ENCODE results near the gene TBL1X. TPM values are rescaled to one million over a fixed set of nuclear protein-coding genes. Genes with fewer than 3 reads are reported as not detected.
A peak's percentile ranks its signal among the peaks of the same experiment; 100 is the strongest.

TBL1X gene
- total and polyA plus RNA-seq, 2 of the 8 experiments (the other 6 are each of a cell fraction or from before 2014, with no cell fraction given) = 13.3 to 25.6 TPM

GRCh38 chrX:9482837-9483236 lies 18.0 kb downstream of the TBL1X start:
- Histone ChIP-seq H3K27ac (ENCODE audit: low read depth, low read length) (no peak overlapping the region), H3K79me2 (ENCODE audit: control insufficient read depth in 1 of 2, insufficient read depth in 2 of 2, low read length in 2 of 2) (peaks cover 0 to 42% of the 10 kb centered on the region in 2 experiments; a peak in 2 of 4 replicates), H2BK12ac (ENCODE audit: low read depth, low read length) (no peak overlapping the region), H3K4me1 (replicated peaks in 1 of 4; ENCODE audit: control insufficient read depth in 3 of 4, insufficient read depth in 4 of 4, low read length in 3 of 4) (no peaks in the 10 kb centered on the region; a peak in 2 of 7 replicates), H4K91ac (replicated peaks; ENCODE audit: insufficient read length, low read length) (no peak overlapping the region), H3K23ac (ENCODE audit: insufficient read length) (no peak overlapping the region), H2AFZ (ENCODE audit: low read length) (no peak overlapping the region), H3K18ac (ENCODE audit: extremely low read depth, low read length) (no peak overlapping the region), H4K20me1 (replicated peaks in 1 of 2; ENCODE audit: control insufficient read depth in 1 of 2, insufficient read depth in 2 of 2, low read length in 2 of 2) (peaks cover 0 to 1% of the 10 kb centered on the region in 2 experiments), H3K9ac (replicated peaks in 1 of 4; ENCODE audit: extremely low read depth in 1 of 4, low read depth in 3 of 4, low read length in 3 of 4) (no peak overlapping the region), H3K4me3 (ENCODE audit: extremely low read depth in 1 of 4, insufficient read depth in 2 of 4, low read depth in 3 of 4, low read length in 4 of 4) (no peak overlapping the region), H3K79me1 (ENCODE audit: low read depth, low read length) (no peaks in the 10 kb centered on the region), H3K23me2 (ENCODE audit: low read depth, low read length) (no peaks in the 10 kb centered on the region), H3K14ac (ENCODE audit: insufficient read length) (no peak overlapping the region), H4K5ac (ENCODE audit: insufficient read length, low read depth, low read length) (no peak overlapping the region), H3K4ac (replicated peaks; ENCODE audit: insufficient read length, low read depth, low read length) (no peak overlapping the region), H2BK5ac (ENCODE audit: low read depth, low read length) (no peak overlapping the region), H2BK120ac (replicated peaks; ENCODE audit: low read depth, low read length) (no peak overlapping the region), H3K9me3 (ENCODE audit: insufficient read depth in 2 of 2, low read depth in 1 of 2, low read length in 1 of 2) (no peaks in the 10 kb centered on the region), H4K8ac (ENCODE audit: extremely low read depth, insufficient read depth, low read length) (no peak overlapping the region), H3K36me3 (ENCODE audit: control insufficient read depth in 2 of 4, insufficient read depth in 4 of 4, low read length in 3 of 4) (no peaks in the 10 kb centered on the region), H2BK20ac (ENCODE audit: low read length) (no peak overlapping the region), H3K56ac (replicated peaks; ENCODE audit: insufficient read length, low read depth, low read length) (no peak overlapping the region), H3K4me2 (ENCODE audit: insufficient read depth in 1 of 2, low read depth in 2 of 2, low read length in 2 of 2) (no peak overlapping the region), H2AK5ac (ENCODE audit: low read depth, low read length) (no peak overlapping the region), H3K27me3 (replicated peaks in 1 of 4; ENCODE audit: control insufficient read depth in 3 of 4, extremely low read depth in 1 of 4, insufficient read depth in 3 of 4, low read length in 3 of 4) (no peaks in the 10 kb centered on the region), H2BK15ac (ENCODE audit: low read length) (no peak overlapping the region)
- 90% methylated on average over 3 of the region's 3 CpGs; no CpG with 5 or more reads in 1 of the 2 experiments for WGBS, 2 experiments (ENCODE audit: extremely low coverage in 1 of 2, insufficient coverage in 1 of 2, insufficient read length in 1 of 2, insufficient replicate concordance in 2 of 2, low coverage in 1 of 2, low lambda C conversion rate in 2 of 2, missing lambda C conversion rate in 1 of 2)
- no peak for DNase-seq (ENCODE audit: low read depth in 1 of 2, low spot score in 2 of 2)
- CTCF ChIA-PET (ENCODE audit: partially characterized antibody) = interaction anchor here (1.5 kb wide), 1 partner anchor 18 kb away, joined by 4 read pairs; no protein-coding TSS in a partner anchor
- POLR2A ChIA-PET (ENCODE audit: partially characterized antibody) = no interaction called here
- peak; percentile 76 for FAIRE-seq
- TF ChIP-seq GABPA (IDR thresholded peaks at IDR 0.05; ENCODE audit: borderline replicate concordance, insufficient read depth, low read length) (no peak), CHD2 (IDR thresholded peaks at IDR 0.05; ENCODE audit: low read length) (no peak), TCF12 (IDR thresholded peaks at IDR 0.05; ENCODE audit: low read depth, low read length) (no peak), YY1 (IDR thresholded peaks at IDR 0.05; ENCODE audit: low read depth, low read length) (no peak), E2F6 (IDR thresholded peaks at IDR 0.05) (no peak), USF2 (IDR thresholded peaks at IDR 0.05; ENCODE audit: low read length) (no peak), TEAD4 (IDR thresholded peaks at IDR 0.05; ENCODE audit: low read depth, low read length) (no peak), SRF (IDR thresholded peaks at IDR 0.05; ENCODE audit: low read depth, low read length) (no peak), SIX5 (IDR thresholded peaks at IDR 0.05; ENCODE audit: low read depth, low read length) (no peak), NANOG (IDR thresholded peaks at IDR 0.05; ENCODE audit: insufficient read depth, low read depth, low read length, poor library complexity, severe bottlenecking) (no peak), TAF7 (optimal IDR thresholded peaks at IDR 0.05; ENCODE audit: borderline replicate concordance, low read depth, low read length) (no peak)

All from H1 (cell line).